ENCODE measurements around the gene RABGAP1L.
"Not testable (repeated sequence)": the region's sequence is repeated elsewhere in the genome, so short reads cannot be mapped to it uniquely, and the experiment has no call there.

Gene RABGAP1L

DNA sequence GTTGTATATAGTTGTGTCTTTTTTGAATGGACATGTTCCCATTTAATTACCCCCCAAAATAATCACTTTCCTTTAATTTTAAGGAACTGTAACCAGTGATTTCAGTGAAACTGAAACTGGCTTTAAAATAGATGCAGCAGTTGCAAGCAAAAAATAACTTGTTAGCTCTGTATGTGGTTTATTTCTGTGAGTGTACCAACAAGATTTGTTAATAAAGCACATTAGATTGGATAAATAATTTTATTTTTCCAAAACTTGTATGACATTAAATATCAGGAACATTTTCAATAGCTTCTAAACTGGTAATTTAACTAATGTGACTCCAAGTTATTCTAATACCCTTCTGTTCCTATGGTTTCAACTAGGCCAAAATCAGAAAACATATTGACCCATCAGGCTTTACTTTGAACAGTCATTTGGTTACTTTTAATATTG, 656.2 kb downstream of the RABGAP1L start:
- DNase-seq (ENCODE audit: low spot score) = peak; percentile 68

GRCh38 chr1:174816621-174817020, 657.3 kb downstream of the RABGAP1L start:
- not testable (repeated sequence) for DNase-seq (ENCODE audit: low spot score)

DNA sequence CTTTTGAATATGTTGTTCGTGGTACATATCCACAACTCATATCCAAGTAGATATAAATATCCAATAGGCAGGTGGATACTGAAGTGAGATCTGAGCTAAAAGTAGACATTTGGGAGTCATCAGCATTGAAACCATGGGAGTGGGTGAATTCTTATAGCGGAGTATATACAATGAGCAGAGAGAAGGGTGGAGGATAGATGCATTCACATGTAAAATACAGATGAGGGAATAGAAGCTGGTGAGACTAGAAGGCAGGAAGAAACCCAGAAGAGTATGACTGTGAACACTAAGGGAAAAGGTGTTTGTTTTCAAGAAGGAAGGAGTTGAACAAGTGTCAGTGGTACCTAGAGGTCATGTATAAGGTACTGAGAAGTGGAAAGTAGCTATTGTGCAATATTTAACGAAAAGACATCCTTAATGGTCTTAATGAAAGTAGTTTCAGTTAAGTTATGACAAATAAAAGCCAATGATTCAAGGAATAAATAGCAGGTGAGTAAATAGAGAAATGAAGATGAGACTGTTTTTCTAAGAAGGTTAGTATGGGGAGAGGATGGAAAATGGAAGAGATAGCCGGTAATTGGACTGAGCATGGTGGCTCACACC, 658.8 kb downstream of the RABGAP1L start:
- DNase-seq (ENCODE audit: low spot score) = no peak

- no peak for DNase-seq (ENCODE audit: low spot score)
Measured at GRCh38 chr1:174818951-174819350, 659.6 kb downstream of the RABGAP1L start.

- DNase-seq (ENCODE audit: low spot score) = no peak
Measured at GRCh38 chr1:174819596-174819995, 660.3 kb downstream of the RABGAP1L start.

GRCh38 chr1:174825127-174825526, 665.8 kb downstream of the RABGAP1L start:
- DNase-seq (ENCODE audit: low spot score) = no peak

DNA sequence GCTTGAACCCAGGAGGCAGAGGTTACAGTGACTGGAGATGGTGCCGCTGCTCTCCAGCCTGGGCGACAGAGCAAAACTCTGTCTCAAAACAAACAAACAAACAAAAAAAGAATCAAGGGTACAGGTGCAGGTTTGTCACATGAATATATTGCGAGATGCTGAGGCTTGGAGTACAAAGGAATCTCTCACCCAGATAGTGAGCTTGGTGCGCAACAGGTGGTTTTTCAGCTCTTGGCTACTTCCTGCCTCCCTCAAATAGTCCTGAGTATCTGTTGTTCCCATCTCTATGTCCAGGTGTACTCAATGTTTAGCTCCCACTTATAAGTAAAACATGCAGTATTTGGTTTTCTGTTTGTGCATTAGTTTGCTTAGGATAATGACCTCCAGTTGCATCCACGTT, 666.5 kb downstream of the RABGAP1L start:
- DNase-seq (ENCODE audit: low spot score) = no peak

- no peak for DNase-seq (ENCODE audit: low spot score)
Measured at GRCh38 chr1:174828264-174828663, 668.9 kb downstream of the RABGAP1L start.

DNA sequence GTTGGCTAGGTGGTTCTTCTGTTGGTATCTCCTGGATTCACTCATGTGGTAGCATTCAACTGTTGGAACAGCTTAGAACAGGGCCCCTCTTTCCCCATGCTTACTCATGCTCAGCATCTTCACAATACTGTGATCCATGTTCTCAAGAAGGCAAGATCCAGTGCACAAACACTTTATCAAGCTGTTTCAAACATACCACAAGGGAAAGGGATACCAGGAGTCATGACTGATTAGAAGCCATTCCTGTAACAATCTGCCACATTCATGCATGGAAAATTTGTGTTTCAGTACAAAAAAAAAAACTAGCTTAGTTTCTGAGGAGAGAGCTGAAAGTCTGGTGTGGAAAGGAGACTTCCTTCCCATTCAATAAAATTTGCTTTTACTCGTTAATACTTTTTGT, 670.7 kb downstream of the RABGAP1L start:
- DNase-seq (ENCODE audit: low spot score) = no peak

DNA sequence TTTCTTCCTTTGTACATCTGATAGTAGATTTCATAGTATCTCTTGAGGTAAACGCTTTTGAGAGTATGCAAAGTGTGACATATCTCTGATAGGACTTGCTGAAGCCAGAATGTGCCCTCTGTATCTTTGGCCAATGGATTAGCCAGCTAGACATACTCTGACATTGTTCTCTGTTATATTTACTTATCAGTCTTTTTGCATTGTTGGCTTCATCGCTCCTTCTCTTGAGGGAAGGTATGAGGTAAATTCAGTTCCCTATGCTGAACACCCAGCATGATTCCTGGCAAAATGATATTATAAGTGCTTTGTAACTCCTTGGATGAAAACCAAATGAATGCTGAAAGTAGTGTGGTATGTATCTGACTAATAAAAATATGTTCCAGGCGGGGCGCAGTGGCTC, 677.2 kb downstream of the RABGAP1L start:
- no peak for DNase-seq (ENCODE audit: low spot score)

DNA sequence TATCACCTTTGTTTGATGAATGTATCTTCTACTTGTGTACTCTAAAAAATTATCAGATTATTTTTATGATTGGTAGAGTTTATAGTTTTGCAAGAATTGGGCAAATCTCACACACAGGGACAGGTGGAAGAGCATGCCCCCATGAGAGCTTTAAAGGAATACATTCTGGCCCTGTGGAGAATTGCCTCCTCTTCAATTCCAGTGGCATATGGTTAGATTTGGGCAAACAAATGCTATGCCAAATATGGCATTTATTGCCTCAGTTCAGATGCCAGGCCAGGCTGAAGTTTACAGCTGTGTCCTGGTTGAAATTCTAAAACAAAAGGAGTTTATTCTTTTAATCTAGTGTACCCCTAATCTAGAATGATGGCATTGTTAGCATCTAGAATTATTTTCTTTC, 678.1 kb downstream of the RABGAP1L start:
- DNase-seq (ENCODE audit: low spot score) = no peak

GRCh38 chr1:174839211-174839610, 679.9 kb downstream of the RABGAP1L start:
- no peak for DNase-seq (ENCODE audit: low spot score)

- DNase-seq (ENCODE audit: low spot score) = peak; percentile 67
Measured at GRCh38 chr1:174841747-174842146, 682.4 kb downstream of the RABGAP1L start.

- not testable (repeated sequence) for DNase-seq (ENCODE audit: low spot score)
Measured at GRCh38 chr1:174848593-174849560, 689.6 kb downstream of the RABGAP1L start.

DNA sequence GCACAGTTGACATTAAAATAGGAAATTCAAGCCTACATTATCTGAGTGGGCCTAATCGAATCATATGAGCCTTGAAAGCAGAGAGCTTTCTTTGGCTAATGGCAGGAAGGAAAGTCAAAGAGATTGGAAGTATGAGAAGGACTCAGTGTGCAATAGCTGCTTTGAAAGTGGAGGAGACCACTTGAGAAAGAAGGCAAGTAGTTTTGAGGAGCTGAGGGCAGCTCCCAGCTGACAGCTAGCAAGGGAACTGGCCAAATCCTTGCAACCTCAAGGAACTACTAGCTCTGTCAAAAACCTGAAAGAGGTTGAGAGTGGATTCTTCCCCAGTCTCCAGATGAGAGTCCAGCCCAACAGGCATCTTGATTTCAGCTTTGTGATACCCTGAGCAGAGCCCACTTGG, 691.4 kb downstream of the RABGAP1L start:
- no peak for DNase-seq (ENCODE audit: low spot score)

DNA sequence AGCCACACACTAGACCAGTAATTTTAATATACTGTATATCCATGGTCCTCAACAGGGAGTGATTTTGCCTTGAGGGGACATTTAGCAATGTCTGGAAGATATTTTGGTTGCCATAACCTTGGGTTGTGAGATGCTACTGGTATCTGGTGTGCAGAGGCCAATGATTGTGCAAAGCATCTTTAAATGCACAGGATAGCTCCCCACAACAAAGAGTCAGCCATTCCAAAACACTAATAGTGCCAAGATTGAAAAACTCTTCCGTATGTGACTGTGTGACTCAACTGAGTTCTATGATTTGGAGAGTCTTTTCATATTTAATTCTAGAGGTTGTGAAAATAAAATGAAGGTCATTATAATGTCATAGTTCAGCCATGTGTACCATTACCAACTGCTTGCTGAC, 699.0 kb downstream of the RABGAP1L start:
- no peak for DNase-seq (ENCODE audit: low spot score)

- peak; percentile 55 for DNase-seq (ENCODE audit: low spot score)
Measured at GRCh38 chr1:174870319-174870718, 711.0 kb downstream of the RABGAP1L start.

- no peak for DNase-seq (ENCODE audit: low spot score)
Measured at GRCh38 chr1:174871886-174872285, 712.6 kb downstream of the RABGAP1L start.

DNA sequence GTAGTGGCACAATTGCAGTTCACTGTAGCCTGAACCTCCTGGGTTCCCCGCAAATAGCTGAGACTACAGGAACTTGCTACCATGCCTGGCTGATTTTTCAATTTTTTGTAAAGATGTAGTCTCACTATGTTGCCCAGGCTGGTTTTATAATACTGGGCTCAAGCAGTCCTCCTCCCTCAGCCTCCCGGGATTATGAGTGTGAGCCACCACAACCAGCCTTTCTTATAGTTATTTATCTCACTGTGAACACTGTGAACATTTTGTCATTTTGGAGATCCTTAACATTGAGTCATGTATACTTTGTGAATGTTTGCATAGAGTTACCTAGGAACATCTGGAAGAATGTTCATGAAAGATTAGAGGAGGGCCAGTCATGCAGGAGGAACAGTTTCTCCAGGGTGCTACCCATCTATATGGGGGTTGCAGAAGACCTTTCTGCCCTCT, 713.3 kb downstream of the RABGAP1L start:
- peak; percentile 62 for DNase-seq (ENCODE audit: low spot score)

- peak; percentile 80 for DNase-seq (ENCODE audit: low spot score)
Measured at GRCh38 chr1:174874331-174875053, 715.2 kb downstream of the RABGAP1L start.

DNA sequence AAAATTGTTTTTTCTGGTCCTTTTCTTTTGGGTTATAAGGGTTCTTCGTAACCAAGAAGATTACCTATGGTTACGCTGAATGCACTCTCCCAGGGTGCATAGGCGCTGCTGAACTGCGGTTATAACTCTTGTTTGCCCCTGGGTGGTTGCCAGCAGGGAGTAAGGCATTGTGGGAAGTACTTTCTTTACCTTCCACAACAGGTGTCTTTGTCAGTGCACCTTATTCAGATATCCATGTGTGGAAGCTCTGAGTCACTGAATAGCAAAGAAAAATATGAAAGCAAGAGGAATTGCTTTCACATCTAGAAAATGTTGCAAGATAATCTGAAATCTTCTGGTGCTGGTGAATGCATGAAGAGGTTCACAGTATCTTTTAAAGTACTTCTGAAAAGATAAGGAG, 716.0 kb downstream of the RABGAP1L start:
- peak; percentile 83 for DNase-seq (ENCODE audit: low spot score)

DNA sequence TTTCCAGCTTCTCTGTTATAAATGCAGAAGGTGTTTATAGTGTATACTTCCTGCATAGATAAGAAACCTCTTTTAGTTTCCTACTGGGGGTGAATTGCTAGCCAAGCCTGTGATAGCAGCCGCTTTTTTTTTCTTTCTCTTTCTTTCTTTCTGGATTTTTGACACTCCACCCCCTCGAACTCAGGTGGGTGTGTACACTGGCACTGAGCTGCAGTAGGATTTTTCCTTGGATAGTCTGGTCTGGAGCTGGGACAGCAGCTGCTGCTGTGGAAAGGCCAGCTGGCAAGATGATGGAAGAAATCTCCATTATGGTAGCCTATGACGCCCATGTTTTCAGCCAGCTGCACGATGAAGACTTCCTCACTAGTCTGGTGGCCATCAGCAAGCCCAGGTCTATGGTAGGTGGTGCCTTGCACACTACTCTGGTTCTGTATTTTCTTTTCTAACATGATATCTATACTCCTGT, 717.9 kb downstream of the RABGAP1L start:
- DNase-seq (ENCODE audit: low spot score) = peak; percentile 55
